Skin of body (tissue), 2 donors: ENCODE data around the gene FGFR2. TPM values are rescaled to one million over a fixed set of nuclear protein-coding genes. Genes with fewer than 3 reads are reported as not detected.
"Not testable (repeated sequence)": the region's sequence is repeated elsewhere in the genome, so short reads cannot be mapped to it uniquely, and the experiment has no call there.

Source experiments
- DNase-seq: peaks from one replicate; lab custom pipeline; 2025; lab: John Stamatoyannopoulos, UW
- total RNA-seq: library from RNA; depleted of rRNA; stranded (reverse); fragments of >200 nt; gene quantifications from one replicate; pipeline ENCODE4 v1.2.3, GENCODE V29; 2014

FGFR2 gene
- total RNA-seq, 1 donor from 2014 or later, result 141 TPM

DNA sequence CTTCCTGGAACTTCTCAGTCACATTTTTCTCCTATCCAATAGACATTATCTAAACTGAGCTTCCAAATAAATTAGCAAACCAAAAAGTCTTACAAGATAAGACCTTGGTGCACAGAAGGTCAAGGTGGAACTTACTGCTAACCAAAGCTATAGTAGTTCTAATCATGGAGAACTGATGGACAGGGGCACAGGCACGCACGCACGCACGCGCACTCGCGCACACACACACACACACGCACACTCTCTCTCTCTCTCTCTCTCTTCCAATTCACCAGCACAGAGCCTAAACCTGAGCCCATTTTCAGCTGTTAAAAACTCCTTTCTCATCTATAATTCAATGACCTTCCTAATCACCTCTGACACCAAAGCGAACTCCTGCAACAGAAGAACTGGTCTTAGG lies 7.5 kb downstream of the FGFR2 start:
- no peak for DNase-seq

DNA sequence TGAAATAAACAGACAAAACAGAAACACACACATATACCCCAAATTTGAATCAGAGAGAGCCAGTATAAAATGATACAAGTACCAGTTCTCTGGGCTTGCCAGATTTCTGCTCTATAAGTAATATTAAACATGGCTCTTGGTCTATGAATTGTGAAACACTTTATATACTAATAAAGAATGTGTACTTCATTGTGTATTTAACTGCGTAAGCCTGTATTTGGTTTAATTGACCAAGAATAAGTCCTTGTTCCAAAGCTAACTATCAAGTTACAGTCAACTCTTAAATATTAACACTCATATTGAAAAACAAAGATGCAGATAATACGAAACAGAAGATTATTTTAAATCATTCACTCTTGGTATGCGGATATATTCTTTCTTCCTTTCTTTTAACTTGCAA lies 8.7 kb downstream of the FGFR2 start:
- no peak for DNase-seq

DNA sequence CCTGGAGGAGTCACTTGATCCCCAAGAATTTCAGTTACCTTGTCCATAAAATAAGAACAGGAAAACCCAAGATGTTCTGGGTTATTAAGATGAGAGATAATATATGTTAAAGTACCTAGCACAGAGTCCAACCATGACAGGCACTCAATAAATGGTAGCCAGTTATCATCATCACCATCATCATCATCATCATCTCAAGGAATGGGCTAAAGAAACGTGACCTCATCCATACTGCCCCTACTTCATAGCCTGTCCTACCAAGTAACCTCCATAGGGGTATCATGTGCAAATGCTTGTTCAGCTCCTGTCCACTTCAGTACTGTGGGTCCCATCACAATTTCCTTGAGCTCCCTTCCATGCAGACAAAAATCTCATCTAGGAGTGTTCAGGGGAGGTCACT lies 14.4 kb downstream of the FGFR2 start:
- DNase-seq, result no peak

DNA sequence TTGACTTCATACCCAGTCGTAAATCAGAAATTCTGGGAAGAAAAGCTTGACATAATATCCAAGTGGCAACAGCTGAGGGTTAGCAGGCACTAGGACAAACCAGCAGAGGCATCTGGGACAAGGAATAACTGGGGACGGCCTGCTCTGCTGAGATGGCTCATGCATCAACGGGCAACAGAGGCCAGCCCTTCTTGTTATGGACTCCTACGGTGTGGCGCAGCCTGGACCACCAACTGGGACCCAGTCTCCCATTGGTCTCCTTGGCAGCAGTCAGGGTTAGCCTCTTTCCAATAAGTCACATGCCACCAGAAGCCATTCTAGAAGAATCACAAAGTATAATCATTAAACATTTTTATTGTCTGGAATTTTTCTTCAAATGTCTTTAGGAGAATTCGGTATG lies 15.0 kb downstream of the FGFR2 start:
- DNase-seq, result no peak

DNA sequence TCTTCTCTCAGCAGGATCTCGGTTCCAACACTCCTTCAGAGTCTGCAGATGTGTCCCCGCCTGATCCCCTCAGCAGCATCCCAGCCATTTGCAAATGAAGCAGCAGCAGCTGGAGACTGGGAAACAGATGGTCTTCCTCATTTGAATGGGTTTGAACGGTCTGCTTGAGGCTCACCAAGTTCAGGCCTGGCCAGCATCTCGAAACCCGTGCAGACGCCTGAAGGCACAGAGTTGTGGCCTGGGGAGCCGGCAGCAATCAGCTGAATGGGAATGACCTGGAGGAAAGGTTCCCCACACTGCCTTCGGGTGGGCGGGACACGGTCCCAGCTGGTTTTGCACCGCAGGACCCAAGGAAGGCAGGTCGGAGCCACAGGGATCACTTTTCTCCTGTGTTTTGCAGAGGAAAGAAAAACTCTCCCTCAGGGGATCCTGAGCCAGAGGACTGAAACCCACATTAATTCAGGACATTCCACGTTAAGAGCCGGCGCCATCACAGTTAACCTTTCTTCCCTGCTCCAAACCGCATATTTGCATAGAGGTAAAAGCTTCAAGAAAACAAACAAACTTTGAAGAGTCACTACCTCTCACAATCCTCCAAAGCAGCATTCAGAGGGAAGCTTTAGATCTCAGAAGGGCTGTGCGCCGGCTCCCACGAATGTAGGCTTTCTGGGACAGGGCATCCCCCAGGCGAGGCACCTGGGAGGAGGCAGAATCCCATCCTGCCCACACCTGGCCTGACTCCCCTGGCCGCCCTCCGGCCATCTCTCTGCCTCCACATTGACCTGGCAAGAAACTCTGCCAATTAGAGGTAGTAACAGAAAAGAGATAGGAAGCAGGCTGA lies 17.7 kb downstream of the FGFR2 start:
- DNase-seq, result peak; percentile 38

DNA sequence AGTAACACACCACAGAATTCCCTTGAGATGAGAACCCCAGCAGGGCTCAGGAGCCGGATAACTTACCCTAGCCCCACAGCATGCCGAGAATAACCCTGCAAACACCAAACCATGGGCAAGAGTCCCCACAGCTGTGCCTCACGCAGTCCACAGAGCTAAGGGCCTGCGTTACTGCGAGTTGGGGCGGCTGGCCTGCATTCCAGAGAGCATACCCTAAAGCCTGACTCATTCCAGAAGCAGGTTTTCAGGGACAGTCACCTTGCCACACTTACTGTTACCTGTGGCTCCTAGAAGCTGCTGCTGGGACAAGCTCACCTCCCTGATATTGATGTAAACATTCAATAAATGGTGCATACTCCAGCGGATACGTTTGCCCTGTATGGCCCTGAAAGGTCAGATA lies 18.6 kb downstream of the FGFR2 start:
- no peak for DNase-seq

DNA sequence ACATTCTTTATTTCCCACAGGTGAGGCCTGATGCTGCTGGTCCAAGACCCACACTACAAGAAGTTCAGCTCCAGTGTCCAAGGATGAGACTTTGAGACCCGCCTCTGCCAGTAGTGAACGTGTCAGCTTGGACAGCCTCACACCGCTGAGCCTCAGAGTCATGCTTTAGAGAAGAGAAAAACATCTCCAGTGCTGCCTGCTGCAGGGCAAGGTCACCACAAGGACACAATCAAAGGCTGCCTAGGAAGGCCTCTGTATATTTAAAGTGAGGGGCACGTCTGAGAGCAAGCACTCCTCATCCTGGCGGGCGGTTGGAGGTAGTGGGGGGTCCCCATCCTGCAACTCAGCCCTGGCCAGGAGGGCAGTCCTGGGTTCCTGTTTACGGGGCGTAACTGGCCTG lies 19.3 kb downstream of the FGFR2 start:
- no peak for DNase-seq

DNA sequence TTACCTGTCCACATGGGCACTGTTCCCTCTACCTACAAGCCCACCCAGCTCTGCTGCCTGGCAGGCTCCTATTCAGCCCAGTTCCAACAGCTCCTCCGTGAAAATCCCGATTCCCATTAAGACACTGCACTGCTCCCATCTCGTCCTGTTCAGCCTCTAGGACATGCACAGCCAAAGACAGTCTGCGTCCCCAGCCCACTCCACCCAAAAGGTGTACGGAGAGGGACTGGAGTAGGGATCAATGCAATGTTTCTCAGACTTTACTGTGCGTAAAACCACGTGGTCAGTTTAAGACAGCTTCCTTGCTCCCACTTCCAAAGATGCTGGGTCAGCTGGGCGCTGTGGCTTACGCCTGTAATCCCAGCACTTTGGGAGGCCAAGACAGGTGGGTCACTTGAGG lies 19.9 kb downstream of the FGFR2 start:
- no peak for DNase-seq

DNA sequence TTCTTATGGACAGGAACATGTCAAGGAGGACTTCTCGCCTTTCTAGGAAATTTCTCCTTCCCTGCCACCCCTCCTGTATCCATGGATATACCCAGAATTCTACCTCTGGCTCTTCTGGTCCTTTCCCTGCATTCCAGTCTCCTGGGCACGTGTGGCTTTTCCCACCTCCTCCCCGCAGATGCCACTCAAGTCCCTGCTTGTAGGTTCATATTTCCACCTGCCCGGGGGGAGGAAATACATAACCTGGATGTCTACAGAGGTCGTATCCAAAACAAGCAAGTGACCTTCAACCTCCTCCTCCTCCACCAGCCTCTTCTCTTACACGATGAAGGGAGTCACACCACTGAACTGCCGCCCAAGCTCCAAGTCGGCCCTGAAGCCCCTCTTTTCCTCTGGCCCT lies 20.7 kb downstream of the FGFR2 start:
- no peak for DNase-seq

DNA sequence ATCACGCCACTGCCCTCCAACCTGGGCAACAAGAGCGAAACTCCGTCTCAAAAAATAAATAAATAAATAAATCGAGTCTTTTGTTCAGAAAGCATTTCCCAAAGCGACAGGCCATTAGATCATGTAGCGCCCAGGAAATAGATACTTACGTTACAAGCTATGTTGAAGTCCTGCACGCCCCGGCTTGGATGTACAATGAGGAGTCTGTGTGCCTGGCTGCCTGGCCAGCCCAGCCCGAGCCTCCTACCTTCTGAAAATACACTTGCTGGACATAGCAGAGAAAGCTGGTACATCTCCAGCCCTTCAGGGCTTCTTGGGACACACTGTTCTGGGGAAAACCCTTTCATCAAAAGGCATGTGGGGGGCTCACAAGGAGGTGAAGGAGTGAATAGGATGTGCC lies 22.1 kb downstream of the FGFR2 start:
- no peak for DNase-seq

DNA sequence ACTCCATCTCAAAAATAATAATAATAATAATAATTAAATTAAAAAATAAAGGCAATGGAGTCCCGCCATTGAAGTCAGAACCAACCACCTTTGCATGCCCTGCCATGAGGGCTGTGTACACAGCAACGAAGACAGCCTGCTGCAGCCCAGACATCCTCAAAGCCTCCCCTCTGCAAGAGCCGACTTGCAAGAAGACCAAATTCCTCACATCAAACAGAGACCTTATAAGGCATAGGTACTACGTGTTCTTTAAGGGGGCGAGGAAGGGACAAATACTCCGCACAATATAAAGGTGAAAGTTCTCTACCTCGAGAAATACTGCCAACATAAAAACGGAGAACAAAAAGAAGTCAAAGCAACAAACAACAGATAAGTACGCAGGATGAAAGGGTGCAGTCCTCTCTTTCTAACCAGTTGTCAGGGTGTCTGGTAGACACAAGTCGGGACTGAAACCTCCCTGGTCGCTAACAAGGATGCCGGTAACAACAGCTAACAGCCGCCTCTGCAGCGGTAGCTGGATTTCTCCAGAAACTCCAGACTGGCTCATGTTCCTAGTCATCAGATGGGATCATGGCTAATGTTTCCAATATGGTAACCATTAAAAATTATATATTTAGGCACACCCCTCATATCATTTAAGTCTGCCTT lies 23.6 kb downstream of the FGFR2 start:
- DNase-seq, result no peak

DNA sequence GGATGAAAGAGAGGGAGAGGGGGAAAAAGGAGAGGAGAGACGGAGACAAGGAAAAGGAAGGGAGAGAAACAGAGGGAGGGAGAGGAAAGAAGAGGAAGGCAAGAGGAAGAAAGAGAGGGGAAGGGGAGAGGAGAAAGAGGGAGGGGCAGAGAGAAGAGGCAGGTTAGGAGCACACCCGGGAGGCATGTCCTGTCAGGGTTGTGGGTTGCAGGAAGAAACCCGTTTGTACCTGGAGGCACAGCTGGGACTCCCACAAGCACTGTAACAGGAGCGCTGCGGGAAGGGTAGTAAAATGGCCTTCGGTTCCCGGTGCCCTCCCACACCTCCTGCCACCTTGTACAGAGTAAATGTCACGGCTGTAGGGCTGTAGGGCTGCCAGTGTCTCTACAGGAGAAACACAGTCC lies 24.7 kb downstream of the FGFR2 start:
- DNase-seq, result no peak

DNA sequence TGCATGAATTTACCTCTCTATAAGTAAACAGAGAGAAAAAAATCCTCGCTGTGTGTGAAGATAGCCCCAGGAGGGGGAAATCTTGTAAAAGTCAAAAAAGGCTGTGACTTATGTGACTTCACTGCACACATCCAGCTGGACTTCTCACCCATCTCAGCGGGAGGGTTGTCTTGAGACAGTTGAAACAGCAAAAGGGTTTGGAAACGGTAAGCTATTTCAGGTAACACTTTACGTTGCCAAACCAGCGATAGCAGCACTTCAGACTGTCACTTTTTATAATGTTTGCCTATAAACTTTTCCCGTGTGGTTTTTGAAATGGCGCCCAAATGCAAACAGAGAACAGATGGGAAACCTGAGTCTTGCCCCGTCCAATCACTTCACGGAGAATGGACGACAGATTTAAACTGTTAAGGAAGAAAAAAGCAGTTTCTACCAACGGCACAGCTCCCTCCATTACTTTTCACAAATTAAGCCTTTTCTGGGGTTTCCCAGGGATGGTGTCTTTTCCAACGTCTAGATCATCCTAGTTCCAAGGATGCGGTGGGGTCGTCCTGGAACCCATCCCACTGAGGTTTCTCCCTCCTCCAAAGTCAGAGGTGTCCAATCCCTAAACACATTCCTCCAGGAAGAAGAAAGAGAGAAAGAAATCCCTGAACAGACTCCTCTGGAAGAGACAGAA lies 25.2 kb downstream of the FGFR2 start:
- DNase-seq, result no peak

DNA sequence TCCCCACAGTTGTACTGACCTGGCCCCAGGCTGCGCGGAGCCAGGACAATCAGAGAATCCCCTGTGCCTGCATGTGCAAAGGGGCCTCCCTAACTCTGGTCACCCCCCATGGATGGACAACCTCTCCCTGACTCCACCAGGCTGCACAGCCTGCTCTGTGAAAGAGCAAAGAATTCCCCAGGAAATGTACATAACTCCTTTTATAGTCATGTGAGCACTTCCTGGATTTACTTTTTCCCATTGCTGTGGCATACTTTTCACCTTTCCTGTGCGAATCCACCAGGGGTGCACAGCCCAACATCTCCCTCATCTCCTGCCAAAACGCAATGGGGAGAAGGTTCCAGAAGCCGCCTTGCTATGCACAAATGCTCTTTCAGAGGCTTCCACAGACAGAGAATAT lies 27.9 kb downstream of the FGFR2 start:
- DNase-seq, result no peak

DNA sequence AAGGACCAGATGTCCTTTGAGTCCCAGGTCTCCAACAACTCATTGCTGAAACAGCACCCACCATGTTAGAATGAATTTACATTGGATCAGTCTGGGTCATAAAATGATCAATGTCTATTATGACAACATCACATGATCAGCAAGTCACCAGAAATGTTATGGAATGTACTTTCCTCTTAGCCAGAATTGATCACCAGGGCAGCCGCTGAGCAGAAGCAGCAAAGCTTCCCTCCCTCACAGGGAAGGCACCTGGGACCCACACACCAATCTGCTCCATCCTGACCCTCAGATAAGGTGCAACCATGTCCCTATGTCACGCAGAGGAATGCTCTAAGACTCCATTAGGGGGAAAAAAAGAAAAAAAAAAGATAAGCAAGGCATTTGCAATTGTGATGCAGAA lies 30.0 kb downstream of the FGFR2 start:
- DNase-seq, result no peak

DNA sequence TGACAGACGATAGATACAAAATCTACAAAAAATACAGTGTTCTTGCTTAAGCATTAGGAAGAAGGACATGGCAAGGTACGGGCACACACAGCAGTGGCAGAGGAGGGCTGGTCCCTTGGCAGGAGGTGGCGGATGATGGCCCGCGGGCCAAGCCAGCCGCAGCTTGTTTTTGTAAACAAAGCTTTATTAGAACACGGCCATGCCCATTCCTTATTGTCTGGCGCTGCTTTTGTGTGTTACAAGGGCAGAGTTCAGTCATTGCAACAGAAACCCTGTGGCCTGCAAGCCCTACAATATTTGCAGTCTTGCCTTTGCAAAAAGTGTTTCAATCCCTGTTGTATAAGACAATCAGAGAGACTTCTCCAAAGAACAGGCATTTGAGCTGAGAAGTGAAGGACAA lies 30.7 kb downstream of the FGFR2 start:
- DNase-seq, result no peak

DNA sequence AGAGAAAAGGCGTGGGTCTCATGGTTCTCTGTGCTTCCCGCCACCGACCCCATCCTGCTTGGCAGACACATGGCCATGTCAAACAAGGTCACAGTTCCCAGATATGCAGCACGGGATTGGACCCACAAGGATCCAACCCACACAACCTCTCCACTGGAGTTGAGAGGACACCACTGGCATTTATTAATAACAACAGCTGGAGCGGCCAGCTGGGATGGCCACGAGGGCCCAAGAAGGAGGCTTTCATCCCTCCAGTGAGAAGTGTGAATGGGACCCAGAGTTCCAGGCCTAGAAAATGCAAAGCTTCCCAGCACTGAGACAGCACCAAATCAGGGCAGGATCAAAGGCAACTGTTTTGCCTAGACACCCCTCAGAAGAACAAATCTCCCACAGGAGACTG lies 31.5 kb downstream of the FGFR2 start:
- no peak for DNase-seq

DNA sequence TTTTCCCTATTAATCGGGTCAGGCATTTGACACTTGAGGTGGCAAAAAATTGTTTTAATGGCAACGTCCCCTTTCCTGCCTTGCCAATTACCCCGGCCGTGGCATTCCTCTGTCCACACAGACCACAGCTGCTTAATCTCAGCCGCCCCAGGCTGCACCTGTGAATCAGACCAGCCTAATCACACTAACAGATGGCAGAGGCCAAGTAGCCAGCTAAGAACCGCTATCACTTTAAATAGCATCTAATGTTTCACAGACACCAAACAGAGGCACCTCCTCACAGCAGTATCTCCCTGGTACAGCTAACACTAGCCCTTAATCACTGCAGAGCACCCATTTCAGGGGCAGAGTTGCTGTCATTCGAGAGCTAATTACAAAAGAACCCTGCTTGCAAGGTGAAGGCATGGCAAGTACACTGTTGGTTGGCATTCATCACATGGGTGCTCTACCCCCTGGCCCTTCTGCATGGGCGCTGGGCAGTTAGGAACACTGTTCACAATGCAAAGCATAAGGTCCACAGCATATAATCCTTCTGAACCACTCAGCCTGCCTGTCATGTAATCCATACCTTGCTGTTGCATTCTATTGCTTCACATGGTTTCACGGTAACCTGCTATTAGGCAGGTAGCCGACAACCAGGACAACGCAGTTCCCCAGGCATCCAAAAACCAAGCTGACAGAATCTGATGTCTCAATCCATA lies 38.8 kb downstream of the FGFR2 start:
- DNase-seq, result no peak

DNA sequence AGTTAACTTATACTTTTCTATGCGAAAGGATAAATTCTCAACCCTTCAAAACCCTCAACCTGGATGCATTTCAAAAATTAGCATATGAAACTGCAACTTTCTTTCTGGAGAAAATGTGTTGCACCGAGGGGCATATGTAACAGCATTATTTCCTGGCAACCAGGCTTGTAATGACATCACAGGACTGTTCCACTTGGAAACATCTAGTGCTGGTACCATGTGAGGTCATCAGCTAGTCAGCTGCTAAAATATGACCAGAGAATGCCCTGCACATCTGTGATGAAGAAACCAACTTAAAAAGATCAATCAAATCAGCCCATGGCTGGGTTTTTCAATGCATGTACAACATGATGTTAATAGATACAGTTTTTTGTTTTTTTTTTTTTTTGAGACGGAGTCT lies 40.0 kb downstream of the FGFR2 start:
- DNase-seq, result peak; percentile 75

DNA sequence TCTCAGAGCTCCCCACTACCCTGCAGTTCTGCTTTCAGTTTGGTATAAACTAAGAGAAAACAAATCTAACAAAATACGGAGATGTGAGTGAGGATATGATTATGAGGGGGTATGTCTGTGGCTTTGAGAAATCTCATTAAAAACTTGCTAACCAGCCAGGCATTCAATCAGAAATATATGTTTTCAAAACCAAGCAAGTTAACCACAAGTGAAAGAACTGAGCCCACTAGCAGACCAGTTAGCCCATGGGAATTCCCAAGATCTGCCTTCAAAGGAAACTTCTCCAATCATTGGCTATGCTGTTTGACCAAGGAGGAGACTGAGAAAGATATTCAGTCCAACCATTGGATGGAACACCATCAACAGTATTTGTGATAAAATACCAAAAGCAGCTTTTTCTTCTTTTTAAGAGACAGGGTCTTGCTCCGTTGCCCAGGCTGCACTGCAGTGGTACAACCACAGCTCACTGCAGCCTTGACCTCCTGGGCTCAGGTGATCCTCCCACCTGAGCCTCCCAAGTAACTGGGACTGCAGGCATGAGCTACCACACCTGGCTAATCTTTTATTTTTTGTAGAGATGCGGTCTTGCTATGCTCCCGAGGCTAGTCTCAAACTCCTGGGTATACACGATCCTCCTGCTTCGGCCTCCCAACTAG lies 41.2 kb downstream of the FGFR2 start:
- DNase-seq, result no peak

DNA sequence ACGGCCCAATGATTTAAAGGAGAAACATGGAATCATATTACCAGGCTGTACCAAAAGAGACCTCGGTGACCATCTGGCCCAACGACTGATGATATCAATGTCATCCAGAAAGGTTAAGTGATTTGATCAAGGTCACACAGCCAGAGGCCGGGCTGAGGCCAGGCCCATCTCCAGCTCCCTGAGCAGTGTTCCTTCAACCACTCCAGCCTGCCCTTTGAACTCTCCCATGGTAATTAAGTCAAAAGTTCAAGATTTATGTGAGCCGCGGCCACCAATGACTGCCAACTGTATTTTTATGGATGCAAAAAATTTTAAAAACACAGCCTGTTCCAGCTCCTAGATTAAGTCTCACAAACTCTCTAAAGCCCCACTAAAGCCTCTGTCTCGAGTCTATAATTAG lies 41.8 kb downstream of the FGFR2 start:
- DNase-seq, result no peak

DNA sequence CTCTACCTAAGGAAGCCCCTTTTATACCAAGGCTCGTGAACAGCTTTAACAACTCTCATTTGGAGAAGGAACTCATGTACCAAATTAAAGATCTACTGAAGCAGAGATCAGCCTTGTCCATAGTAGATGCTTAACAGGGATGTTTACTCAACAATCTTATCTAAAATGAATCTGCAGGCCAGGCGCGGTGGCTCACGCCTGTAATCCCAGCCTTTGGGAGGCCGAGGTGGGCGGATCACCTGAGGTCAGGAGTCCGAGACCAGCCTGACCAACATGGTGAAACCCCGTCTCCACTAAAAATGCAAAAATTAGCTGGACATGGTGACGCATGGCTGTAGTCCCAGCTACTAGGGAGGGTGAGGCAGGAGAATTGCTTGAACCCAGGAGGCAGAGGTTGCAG lies 43.3 kb downstream of the FGFR2 start:
- DNase-seq, result not testable (repeated sequence)
